Liver (tissue), 9 donors: ENCODE results near the gene ZNF700. TPM values are rescaled to one million over a fixed set of nuclear protein-coding genes. Genes with fewer than 3 reads are reported as not detected.
A peak's percentile ranks its signal among the peaks of the same experiment; 100 is the strongest.
"Not testable (repeated sequence)": the region's sequence is repeated elsewhere in the genome, so short reads cannot be mapped to it uniquely, and the experiment has no call there.

Experiments
- DNase-seq: peaks from one replicate; pipeline ENCODE4 v3.0.0-alpha.2; 2017; ENCODE audit warnings: low spot score
- H3K27ac ChIP-seq, 2 donors: one replicate each; pipeline ENCODE4 v1.7.0; 2013; ENCODE audit warnings: inconsistent platforms in 2 of 2, low read length in 2 of 2, control low read depth in 1 of 2, low read depth in 1 of 2, mild to moderate bottlenecking in 1 of 2
- H3K27me3 ChIP-seq, 4 donors: one replicate each; pipeline versions ENCODE4 v1.6.1 to v1.7.0; 2013; ENCODE audit warnings: low read length in 3 of 4, inconsistent platforms in 1 of 4, mild to moderate bottlenecking in 1 of 4, moderate library complexity in 1 of 4; ENCODE audit not compliant: control insufficient read depth in 4 of 4, insufficient read depth in 4 of 4
- H3K36me3 ChIP-seq, 4 donors: one replicate each; pipeline versions ENCODE4 v1.6.1 to v1.7.0; 2013; ENCODE audit warnings: low read length in 3 of 4, mild to moderate bottlenecking in 3 of 4, low read depth in 1 of 4, moderate library complexity in 1 of 4; ENCODE audit not compliant: control insufficient read depth in 4 of 4, insufficient read depth in 3 of 4
- H3K4me1 ChIP-seq, 4 donors: one replicate each; pipeline versions ENCODE4 v1.6.1 to v1.7.0; 2013; ENCODE audit warnings: low read length in 3 of 4, mild to moderate bottlenecking in 3 of 4, moderate library complexity in 1 of 4; ENCODE audit not compliant: control insufficient read depth in 4 of 4, insufficient read depth in 4 of 4
- H3K4me3 ChIP-seq, 3 donors: one replicate each; pipeline versions ENCODE4 v1.6.1 to v1.7.0; 2013; ENCODE audit warnings: low read length in 3 of 3, control low read depth in 1 of 3, low read depth in 1 of 3, mild to moderate bottlenecking in 1 of 3
- H3K9ac ChIP-seq, 2 donors: one replicate each; pipeline ENCODE4 v1.7.0; 2013; ENCODE audit warnings: low read length in 2 of 2, mild to moderate bottlenecking in 2 of 2, moderate library complexity in 2 of 2, control low read depth in 1 of 2, low read depth in 1 of 2
- H3K9me3 ChIP-seq, 4 donors: one replicate each; pipeline versions ENCODE4 v1.6.1 to v1.7.0; 2013; ENCODE audit warnings: low read length in 3 of 4; ENCODE audit not compliant: control insufficient read depth in 4 of 4
- ATF3 ChIP-seq: IDR thresholded peaks from 2 replicates; pipeline ENCODE4 v1.6.1; 2016; ENCODE audit warnings: antibody characterized with exemption
- CTCF ChIP-seq: fragments of 150-350 bp; IDR thresholded peaks from 2 replicates; pipeline ENCODE4 v1.5.1; 2017; ENCODE audit warnings: improper control_type of control experiment, low read depth, low read length; ENCODE audit not compliant: missing input control
- FOXA2 ChIP-seq: IDR thresholded peaks from 2 replicates; pipeline ENCODE4 v1.6.1; 2016; ENCODE audit warnings: antibody characterized with exemption
- GABPA ChIP-seq, 2 donors: IDR thresholded peaks in 1 of 2; conservative IDR thresholded peaks in 1 of 2; 2 replicates each; pipeline ENCODE4 v1.6.1; 2016; ENCODE audit warnings: antibody characterized with exemption in 2 of 2, mild to moderate bottlenecking in 1 of 2, moderate library complexity in 1 of 2
- HNF4A ChIP-seq, 2 donors: conservative IDR thresholded peaks; 2 replicates each; pipeline ENCODE4 v1.6.1; 2016; ENCODE audit warnings: antibody characterized with exemption in 2 of 2, mild to moderate bottlenecking in 2 of 2
- HNF4G ChIP-seq: IDR thresholded peaks from 2 replicates; pipeline ENCODE4 v1.6.1; 2016; ENCODE audit warnings: antibody characterized with exemption
- JUND ChIP-seq, 2 donors: IDR thresholded peaks; 2 replicates each; pipeline ENCODE4 v1.6.1; 2016; ENCODE audit warnings: antibody characterized with exemption in 2 of 2
- MAX ChIP-seq: IDR thresholded peaks from 2 replicates; pipeline ENCODE4 v1.6.1; 2016; ENCODE audit warnings: antibody characterized with exemption
- NR2F2 ChIP-seq: IDR thresholded peaks from 2 replicates; pipeline ENCODE4 v1.6.1; 2016; ENCODE audit warnings: antibody characterized with exemption
- RAD21 ChIP-seq, 2 donors: IDR thresholded peaks; 2 replicates each; pipeline ENCODE4 v1.6.1; 2016; ENCODE audit warnings: antibody characterized with exemption in 2 of 2, mild to moderate bottlenecking in 2 of 2
- REST ChIP-seq: IDR thresholded peaks from 2 replicates; pipeline ENCODE4 v1.6.1; 2016; ENCODE audit warnings: antibody characterized with exemption, mild to moderate bottlenecking
- RXRA ChIP-seq, 2 donors: IDR thresholded peaks; 2 replicates each; pipeline ENCODE4 v1.6.1; 2017 to 2018; ENCODE audit warnings: antibody characterized with exemption in 2 of 2, mild to moderate bottlenecking in 1 of 2
- SP1 ChIP-seq: IDR thresholded peaks from 2 replicates; pipeline ENCODE4 v1.6.1; 2018; ENCODE audit warnings: antibody characterized with exemption, mild to moderate bottlenecking
- TAF1 ChIP-seq: conservative IDR thresholded peaks from 2 replicates; pipeline ENCODE4 v1.6.1; 2016; ENCODE audit warnings: antibody characterized with exemption, mild to moderate bottlenecking
- YY1 ChIP-seq: IDR thresholded peaks from 2 replicates; pipeline ENCODE4 v1.6.1; 2016; ENCODE audit warnings: antibody characterized with exemption, mild to moderate bottlenecking
- ZBTB33 ChIP-seq: IDR thresholded peaks from 2 replicates; pipeline ENCODE4 v1.6.1; 2016; ENCODE audit warnings: antibody characterized with exemption
- WGBS: extraction: QIAGEN DNeasy Blood & Tissue Kit; methylation state at CpG from one replicate; pipeline ENCODE4 v1.1.7; 2013; 5-methylcytosine and 5-hydroxymethylcytosine counted together
- polyA plus RNA-seq, 2 donors: library from polyadenylated mRNA; stranded (reverse) in 1 of 2; unstranded in 1 of 2; fragments of 200-250 nt in 1 of 2; fragments of >200 nt in 1 of 2; fragmentation: Nextera tagmentation in 1 of 2; extraction: Ambion mirVana in 1 of 2; gene quantifications; one replicate each; pipeline versions ENCODE4 v1.2.1 to v1.2.3, GENCODE V29; 2013 to 2015
- total RNA-seq, 2 donors: library from RNA; depleted of rRNA; stranded (reverse); fragments of >200 nt; gene quantifications; one replicate each; pipeline ENCODE4 v1.2.3, GENCODE V29; 2014
- donor health status: healthy.
- donor health status: healthy.
- donor health status: healthy.
- donor health status: healthy.
- donor health status: healthy.

Gene ZNF700
- total and polyA plus RNA-seq, 4 donors, result 3.1 to 13.7 (median 6.7) TPM

- H3K4me3 ChIP-seq, result no peak overlapping the region
- no peak overlapping the region for H3K9ac ChIP-seq
- H3K36me3 ChIP-seq, result no peaks in the 10 kb centered on the region
- no peak overlapping the region for H3K27ac ChIP-seq
- H3K27me3 ChIP-seq, result no peaks in the 10 kb centered on the region
- TF ChIP-seq MAX, result no peak
- TF ChIP-seq ZBTB33, result no peak
- TF ChIP-seq TAF1, result no peak
- no peak for TF ChIP-seq FOXA2
- no peak for TF ChIP-seq HNF4A (conservative IDR thresholded peaks at IDR 0.05)
- TF ChIP-seq HNF4G, result no peak
- no peak for TF ChIP-seq SP1
- TF ChIP-seq JUND (IDR thresholded peaks at IDR 0.05), result no peak
- peaks cover 0 to 5% (median 1%) of the 10 kb centered on the region in 4 donors for H3K9me3 ChIP-seq
- WGBS, result 48% methylated on average over 6 of the region's 6 CpGs
- DNase-seq, result no peak
- H3K4me1 ChIP-seq, result peaks cover 8 to 20% (median 17%) of the 10 kb centered on the region in 4 donors
Measured at GRCh38 chr19:11921852-11922495, 2.9 kb upstream of the ZNF700 start.

- H3K4me1 ChIP-seq, result peaks cover 8 to 20% (median 17%) of the 10 kb centered on the region in 4 donors
- peak overlapping the region; percentile 76 to 92 (median 84) for H3K4me3 ChIP-seq
- peak overlapping the region; percentile 21 to 87 for H3K9ac ChIP-seq
- WGBS, result 7% methylated on average over 10 of the region's 10 CpGs
- peak overlapping the region; percentile 96 to 97 for H3K27ac ChIP-seq
- DNase-seq, H3K9me3 ChIP-seq, H3K27me3 ChIP-seq, H3K36me3 ChIP-seq: not testable (repeated sequence)
Measured at GRCh38 chr19:11925651-11926187, 812 bp downstream of the ZNF700 start.

GRCh38 chr19:11927227-11927626 is 2.3 kb downstream of the ZNF700 start:
- H3K9ac ChIP-seq, result no peak overlapping the region
- peaks cover 0 to 2% (median 0%) of the 10 kb centered on the region in 4 donors for H3K9me3 ChIP-seq
- H3K27ac ChIP-seq, result no peak overlapping the region
- WGBS, result 95% methylated on average over 3 of the region's 3 CpGs
- peaks cover 1 to 8% (median 5%) of the 10 kb centered on the region in 4 donors for H3K36me3 ChIP-seq
- DNase-seq, result no peak
- peaks cover 8 to 20% (median 17%) of the 10 kb centered on the region in 4 donors for H3K4me1 ChIP-seq
- no peak overlapping the region for H3K4me3 ChIP-seq
- TF ChIP-seq CTCF, result no peak
- no peak for TF ChIP-seq REST
- TF ChIP-seq GABPA (IDR thresholded peaks at IDR 0.05 in 1 of 2, conservative IDR thresholded peaks at IDR 0.05 in 1 of 2), result no peak
- no peak for TF ChIP-seq ATF3
- TF ChIP-seq JUND (IDR thresholded peaks at IDR 0.05), result no peak
- TF ChIP-seq SP1, result no peak
- TF ChIP-seq RAD21 (IDR thresholded peaks at IDR 0.05), result no peak
- no peak for TF ChIP-seq RXRA (IDR thresholded peaks at IDR 0.05)
- no peak for TF ChIP-seq NR2F2
- no peak for TF ChIP-seq YY1
- H3K27me3 ChIP-seq, result no peaks in the 10 kb centered on the region
